Spleen (tissue), 7 donors: Measurements from ENCODE around the gene FAM171A1.

Experiments used
- CTCF ChIP-seq, 11 experiments: fragments of 200-600 bp in 7 of 11; fragments of 450-650 bp in 4 of 11; sonication (generic) in 4 of 11; IDR thresholded peaks in 8 of 11; conservative IDR thresholded peaks in 3 of 11; 1 replicate in 7 of 11; 2 replicates in 4 of 11; pipeline versions ENCODE4 v1.4.0 to v1.8.0; 2016 to 2021; ENCODE audit warnings: antibody characterized with exemption in 11 of 11, inconsistent platforms in 4 of 11, mild to moderate bottlenecking in 1 of 11
- POLR2A ChIP-seq, 3 donors: fragments of 450-650 bp; IDR thresholded peaks; one replicate each; pipeline ENCODE4 v1.5.1; 2017; ENCODE audit warnings: antibody characterized with exemption in 3 of 3, mild to moderate bottlenecking in 1 of 3
- donor health status: DM: no; HTN: no; CAD: no; lungs with moderate emphysema.
- donor health status: DM: no; HTN: no; CAD: no.
- donor health status: DM: no; HTN: no; CAD: no.

GRCh38 chr10:15331461-15331860 is 39.6 kb downstream of the FAM171A1 start:
- no peak for TF ChIP-seq CTCF (IDR thresholded peaks at IDR 0.05 in 8 of 11, conservative IDR thresholded peaks at IDR 0.05 in 3 of 11)
- no peak for TF ChIP-seq POLR2A (IDR thresholded peaks at IDR 0.05)
